Measurements from ENCODE around the gene COX8C.
"Not testable (repeated sequence)": the region's sequence is repeated elsewhere in the genome, so short reads cannot be mapped to it uniquely, and the experiment has no call there.

COX8C gene

DNA sequence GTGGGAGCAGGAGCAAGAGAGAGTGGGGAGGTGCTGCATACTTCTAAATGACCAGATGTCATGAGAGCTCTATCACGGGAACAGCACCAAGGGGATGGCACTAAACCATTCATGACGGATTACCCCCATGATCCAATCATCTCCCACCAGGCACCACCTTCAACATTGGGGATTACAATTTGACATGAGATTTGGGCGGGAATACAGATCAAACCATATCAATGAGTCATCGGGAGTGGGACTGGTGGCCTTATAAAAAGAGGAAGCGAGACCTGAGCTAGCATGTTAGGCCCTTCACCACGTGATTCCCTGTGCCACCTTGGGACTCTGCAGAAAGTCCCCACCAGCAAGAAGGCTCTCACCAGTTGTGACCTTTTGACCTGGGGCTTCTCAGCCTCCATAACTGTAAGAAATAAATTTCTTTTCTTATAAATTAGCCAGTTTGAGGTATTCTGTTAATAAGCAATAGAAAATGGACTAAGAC lies 28.7 kb downstream of the COX8C start:
- no peak for DNase-seq

DNA sequence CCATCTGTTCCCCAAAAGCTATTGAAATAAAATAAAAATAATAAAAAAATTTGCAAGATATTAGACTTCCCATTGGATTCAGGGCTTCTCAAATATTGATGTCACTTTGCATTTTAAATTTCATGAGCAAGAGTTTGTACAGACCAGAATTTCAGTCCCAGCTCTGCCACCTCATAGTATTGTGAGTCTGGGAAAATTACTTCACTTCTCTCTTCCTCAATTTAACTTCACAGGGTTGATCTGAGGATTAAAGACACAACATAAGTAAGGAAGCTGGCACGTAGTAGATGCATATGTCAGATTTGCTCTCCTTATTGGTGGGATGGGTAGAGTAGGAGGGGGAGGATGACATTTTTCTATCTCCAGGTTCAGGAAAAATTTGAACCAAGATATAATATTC lies 32.8 kb downstream of the COX8C start:
- no peak for DNase-seq

DNA sequence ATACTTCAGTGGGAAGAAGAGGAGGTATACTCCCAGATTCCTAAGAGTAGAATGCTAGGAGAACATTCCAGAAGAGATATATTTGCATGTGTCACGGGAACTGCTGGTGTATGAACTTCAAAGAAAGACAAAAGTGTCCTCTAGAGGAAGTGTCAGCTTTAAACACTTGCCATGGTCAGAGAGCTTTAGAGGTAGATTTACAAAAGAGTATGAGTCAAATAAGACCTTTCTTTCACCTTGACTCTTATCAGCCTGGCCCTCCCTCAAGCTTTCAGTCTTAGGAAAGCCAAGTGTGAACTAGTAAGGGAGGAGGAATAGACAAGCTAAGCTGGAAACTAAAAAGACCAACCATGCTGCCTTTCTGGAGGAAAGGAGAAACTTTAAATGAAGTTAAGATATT lies 34.7 kb downstream of the COX8C start:
- DNase-seq = no peak

DNA sequence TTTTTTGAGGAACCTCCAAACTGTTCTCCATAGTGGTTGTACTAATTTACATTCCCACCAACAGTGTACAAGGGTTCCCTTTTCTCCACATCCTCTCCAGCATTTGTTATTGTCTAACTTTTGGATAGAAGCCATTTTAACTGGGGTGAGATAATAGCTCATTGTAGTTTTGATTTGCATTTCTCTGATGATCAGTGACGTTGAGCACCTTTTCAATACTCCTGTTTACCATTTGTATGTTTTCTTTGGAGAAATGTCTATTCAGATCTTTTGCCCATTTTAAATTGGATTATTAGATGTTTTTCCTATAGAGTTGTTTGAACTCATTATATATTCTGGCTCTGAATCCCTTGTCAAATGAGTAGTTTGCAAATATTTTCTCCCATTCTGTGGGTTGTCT lies 37.3 kb downstream of the COX8C start:
- DNase-seq = not testable (repeated sequence)

DNA sequence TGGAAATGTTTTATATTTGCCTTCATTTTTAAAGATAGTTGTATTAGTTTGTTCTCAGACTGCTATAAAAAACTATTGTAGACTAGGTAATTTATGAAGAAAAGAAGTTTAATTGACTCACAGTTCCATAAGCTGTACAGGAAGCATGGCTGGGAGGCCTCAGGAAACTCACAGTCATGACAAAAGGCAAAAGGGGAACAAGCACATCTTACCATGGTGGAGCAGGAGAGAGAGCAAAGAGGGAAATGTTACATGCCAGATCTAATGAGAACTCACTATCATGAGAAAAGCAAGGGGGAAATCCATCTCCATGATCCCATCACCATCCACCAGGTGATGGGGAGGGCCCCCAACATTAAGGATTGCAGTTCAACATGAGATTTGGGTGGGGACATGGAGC lies 48.2 kb downstream of the COX8C start:
- DNase-seq = no peak

DNA sequence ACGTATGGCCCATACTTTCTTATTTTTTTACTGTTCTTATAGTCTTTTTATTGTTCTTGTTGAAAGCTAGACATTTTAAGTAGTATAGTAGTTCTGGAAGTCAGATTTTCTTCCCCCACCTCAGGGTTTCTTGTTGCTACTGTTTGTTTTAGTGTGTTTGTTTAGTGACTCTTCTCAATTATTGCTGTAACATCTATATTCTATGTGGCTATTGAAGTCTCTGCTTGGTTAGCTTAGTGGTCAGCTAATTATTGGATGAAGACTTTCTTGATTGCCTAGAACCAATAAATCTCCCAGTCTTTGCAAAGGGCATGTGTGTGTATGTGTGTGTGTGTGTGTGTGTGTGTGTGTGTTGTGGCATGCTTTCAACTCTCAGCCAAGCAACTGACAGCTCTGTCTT lies 49.5 kb downstream of the COX8C start:
- no peak for DNase-seq

All from stimulated activated naive CD4-positive, alpha-beta T cell (primary cell).